ENCODE results near the gene LHPP.

LHPP gene

DNA sequence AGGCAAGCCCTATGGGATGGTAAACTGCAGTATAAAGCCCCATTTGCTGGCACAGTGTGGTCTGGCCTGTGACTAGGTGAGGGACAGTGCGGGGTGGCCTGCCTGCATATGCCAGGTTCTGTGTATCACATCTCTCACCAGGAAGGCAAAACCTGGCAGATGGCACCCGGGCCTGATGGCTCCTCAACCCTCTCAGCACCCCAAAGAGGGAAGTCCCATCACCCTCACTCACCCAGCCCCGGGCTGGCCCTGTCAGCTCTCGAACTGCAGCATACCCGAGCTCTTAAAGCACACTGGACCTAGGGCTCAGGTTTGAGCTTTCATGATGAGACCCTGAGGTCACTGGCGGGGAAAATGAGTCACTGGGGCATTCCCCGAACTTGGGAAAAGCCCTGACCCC is 130.5 kb downstream of the LHPP start:
- no peak for DNase-seq (ENCODE audit: low read depth)
- no peak for TF ChIP-seq CTCF (conservative IDR thresholded peaks at IDR 0.05; ENCODE audit: low read depth, low read length)
- H3K4me3 ChIP-seq (ENCODE audit: low read depth, low read length): no peak overlapping the region

DNA sequence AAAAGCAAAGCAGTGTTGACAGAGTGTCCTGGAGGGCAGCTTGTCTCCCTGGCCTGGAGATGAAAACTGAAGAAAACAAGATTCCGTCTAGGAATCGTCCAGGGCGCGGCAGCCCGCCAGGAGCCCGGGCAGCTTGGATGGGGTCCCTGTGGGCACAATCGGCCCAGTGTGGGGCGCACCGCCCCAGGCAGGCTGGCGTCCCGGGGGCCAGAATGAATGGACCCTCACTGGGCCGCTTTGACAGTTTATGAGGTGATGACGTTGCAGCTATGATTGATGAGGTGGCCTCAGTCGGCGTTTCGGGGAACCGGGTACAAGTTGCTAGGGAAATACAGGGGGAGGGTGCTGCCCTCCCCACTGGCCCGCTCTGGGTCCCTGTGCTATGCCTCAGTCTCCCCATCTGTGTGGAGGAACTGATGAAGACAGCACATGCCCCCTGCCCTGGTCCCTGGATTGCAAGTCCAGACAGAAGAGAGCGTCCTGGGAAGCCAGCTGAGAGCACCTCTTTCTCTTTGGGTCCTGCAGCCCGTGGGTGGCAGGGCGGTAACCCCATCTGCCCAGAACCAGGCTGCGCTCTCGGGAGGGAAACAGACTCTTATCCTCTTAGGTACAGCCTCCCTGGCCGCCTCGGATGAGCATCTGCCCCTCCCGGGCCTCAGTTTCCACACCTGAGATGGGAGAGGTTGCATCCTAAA is 131.3 kb downstream of the LHPP start:
- H3K4me3 ChIP-seq (ENCODE audit: low read depth, low read length): no peak overlapping the region
- TF ChIP-seq CTCF (conservative IDR thresholded peaks at IDR 0.05; ENCODE audit: low read depth, low read length): no peak
- no peak for DNase-seq (ENCODE audit: low read depth)

DNA sequence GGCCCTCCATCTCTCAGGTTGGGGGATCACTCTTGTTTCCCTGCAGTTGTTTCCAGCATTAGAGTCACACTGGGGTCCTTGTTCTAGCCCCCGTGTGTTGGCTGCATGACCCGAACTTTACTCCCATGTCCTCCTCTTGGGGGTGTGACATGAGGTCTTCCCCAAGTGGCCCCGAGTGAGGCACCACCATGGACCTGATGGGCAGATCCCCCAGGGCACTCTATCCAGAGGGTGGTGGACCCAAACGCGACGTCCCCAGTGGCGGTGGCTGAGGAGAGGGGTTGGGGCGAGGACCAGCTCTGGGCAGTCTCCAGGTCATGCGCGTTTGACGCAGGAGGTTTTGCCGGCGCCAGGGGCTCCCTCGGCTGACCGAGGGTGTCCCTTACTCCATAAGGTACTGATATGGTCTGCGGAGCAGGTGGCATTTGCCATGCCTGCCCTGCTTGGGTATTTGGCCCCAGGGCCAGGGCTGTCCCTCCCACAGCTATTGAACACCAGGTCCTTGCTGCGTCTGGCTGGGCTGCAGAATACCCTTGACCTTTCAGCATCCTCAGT is 131.9 kb downstream of the LHPP start:
- TF ChIP-seq CTCF (conservative IDR thresholded peaks at IDR 0.05; ENCODE audit: low read depth, low read length): no peak
- no peak for DNase-seq (ENCODE audit: low read depth)
- H3K4me3 ChIP-seq (ENCODE audit: low read depth, low read length): no peak overlapping the region

GRCh38 chr10:124594240-124594639 is 132.6 kb downstream of the LHPP start:
- no peak for TF ChIP-seq CTCF (conservative IDR thresholded peaks at IDR 0.05; ENCODE audit: low read depth, low read length)
- H3K4me3 ChIP-seq (ENCODE audit: low read depth, low read length): no peak overlapping the region
- DNase-seq (ENCODE audit: low read depth): no peak

- no peak for TF ChIP-seq CTCF (conservative IDR thresholded peaks at IDR 0.05; ENCODE audit: low read depth, low read length)
- DNase-seq (ENCODE audit: low read depth): no peak
- no peak overlapping the region for H3K4me3 ChIP-seq (ENCODE audit: low read depth, low read length)
Observed at GRCh38 chr10:124595143-124595883, 133.7 kb downstream of the LHPP start.

- no peak for DNase-seq (ENCODE audit: low read depth)
- no peak for TF ChIP-seq CTCF (conservative IDR thresholded peaks at IDR 0.05; ENCODE audit: low read depth, low read length)
- no peak overlapping the region for H3K4me3 ChIP-seq (ENCODE audit: low read depth, low read length)
Observed at GRCh38 chr10:124596116-124596785, 134.6 kb downstream of the LHPP start.
